Mammary epithelial cell (primary cell): ENCODE results near the gene INVS.

Experiments
- EZH2 ChIP-seq: IDR thresholded peaks from 2 replicates; pipeline ENCODE4 v1.6.1; 2012; ENCODE audit warnings: low read length, inconsistent platforms, borderline replicate concordance
- TF ChIP-seq, protein P1 (sequence below), 2 donors: IDR thresholded peaks in 1 of 2; conservative IDR thresholded peaks in 1 of 2; 2 replicates each; pipeline ENCODE4 v1.5.1; 2011 to 2012; ENCODE audit warnings: inconsistent platforms in 2 of 2, low read length in 2 of 2, mild to moderate bottlenecking in 2 of 2, control low read depth in 1 of 2, low read depth in 1 of 2; ENCODE audit not compliant: insufficient read depth in 1 of 2; ENCODE audit errors: extremely low read depth in 1 of 2

DNA sequence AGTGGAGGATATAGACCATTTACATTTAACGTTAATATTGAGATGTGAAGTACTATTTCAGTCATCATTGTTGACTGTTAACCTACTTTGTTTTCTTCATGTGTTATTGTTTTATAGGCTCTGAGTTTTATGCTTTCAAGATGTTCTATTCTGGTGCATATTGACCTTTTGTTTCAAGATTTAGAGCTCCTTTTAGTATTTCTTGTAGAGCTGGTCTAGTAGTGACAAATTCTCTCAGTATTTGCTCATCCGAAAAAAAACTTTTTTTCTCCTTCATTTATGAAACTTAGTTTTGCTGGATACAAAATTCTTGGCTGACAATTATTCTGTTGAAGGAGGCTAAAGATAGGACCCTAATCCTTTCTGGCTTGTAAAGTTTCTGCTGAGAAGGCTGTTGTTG is 91.3 kb downstream of the INVS start:
- TF ChIP-seq, protein P1, sequence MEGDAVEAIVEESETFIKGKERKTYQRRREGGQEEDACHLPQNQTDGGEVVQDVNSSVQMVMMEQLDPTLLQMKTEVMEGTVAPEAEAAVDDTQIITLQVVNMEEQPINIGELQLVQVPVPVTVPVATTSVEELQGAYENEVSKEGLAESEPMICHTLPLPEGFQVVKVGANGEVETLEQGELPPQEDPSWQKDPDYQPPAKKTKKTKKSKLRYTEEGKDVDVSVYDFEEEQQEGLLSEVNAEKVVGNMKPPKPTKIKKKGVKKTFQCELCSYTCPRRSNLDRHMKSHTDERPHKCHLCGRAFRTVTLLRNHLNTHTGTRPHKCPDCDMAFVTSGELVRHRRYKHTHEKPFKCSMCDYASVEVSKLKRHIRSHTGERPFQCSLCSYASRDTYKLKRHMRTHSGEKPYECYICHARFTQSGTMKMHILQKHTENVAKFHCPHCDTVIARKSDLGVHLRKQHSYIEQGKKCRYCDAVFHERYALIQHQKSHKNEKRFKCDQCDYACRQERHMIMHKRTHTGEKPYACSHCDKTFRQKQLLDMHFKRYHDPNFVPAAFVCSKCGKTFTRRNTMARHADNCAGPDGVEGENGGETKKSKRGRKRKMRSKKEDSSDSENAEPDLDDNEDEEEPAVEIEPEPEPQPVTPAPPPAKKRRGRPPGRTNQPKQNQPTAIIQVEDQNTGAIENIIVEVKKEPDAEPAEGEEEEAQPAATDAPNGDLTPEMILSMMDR (conservative IDR thresholded peaks at IDR 0.05 in 1 of 2, IDR thresholded peaks at IDR 0.05 in 1 of 2; ENCODE audit: extremely low read depth in 1 of 2, insufficient read depth in 1 of 2, low read depth in 1 of 2, low read length in 2 of 2), result no peak
- no peak for TF ChIP-seq EZH2
